ENCODE results near the gene NARF. TPM values are rescaled to one million over a fixed set of nuclear protein-coding genes. Genes with fewer than 3 reads are reported as not detected.

Gene NARF
- total RNA-seq, 1 donor from 2014 or later, result 62.6 TPM

GRCh38 chr17:82424001-82424862 lies 34.3 kb upstream of the NARF start:
- H3K27ac ChIP-seq, result peak overlapping the region; percentile 44
- peaks cover 7% of the 10 kb centered on the region for H3K4me1 ChIP-seq
- TF ChIP-seq POLR2A (IDR thresholded peaks at IDR 0.05) (no peak), POLR2AphosphoS5 (IDR thresholded peaks at IDR 0.05; ENCODE audit: insufficient read depth in 1 of 2, low read depth in 1 of 2) (no peak)
- TF ChIP-seq, protein P1, sequence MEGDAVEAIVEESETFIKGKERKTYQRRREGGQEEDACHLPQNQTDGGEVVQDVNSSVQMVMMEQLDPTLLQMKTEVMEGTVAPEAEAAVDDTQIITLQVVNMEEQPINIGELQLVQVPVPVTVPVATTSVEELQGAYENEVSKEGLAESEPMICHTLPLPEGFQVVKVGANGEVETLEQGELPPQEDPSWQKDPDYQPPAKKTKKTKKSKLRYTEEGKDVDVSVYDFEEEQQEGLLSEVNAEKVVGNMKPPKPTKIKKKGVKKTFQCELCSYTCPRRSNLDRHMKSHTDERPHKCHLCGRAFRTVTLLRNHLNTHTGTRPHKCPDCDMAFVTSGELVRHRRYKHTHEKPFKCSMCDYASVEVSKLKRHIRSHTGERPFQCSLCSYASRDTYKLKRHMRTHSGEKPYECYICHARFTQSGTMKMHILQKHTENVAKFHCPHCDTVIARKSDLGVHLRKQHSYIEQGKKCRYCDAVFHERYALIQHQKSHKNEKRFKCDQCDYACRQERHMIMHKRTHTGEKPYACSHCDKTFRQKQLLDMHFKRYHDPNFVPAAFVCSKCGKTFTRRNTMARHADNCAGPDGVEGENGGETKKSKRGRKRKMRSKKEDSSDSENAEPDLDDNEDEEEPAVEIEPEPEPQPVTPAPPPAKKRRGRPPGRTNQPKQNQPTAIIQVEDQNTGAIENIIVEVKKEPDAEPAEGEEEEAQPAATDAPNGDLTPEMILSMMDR (IDR thresholded peaks at IDR 0.05), result peak; percentile 18 to 52 (median 40)
- peaks cover 0 to 13% of the 10 kb centered on the region in 2 donors for H3K36me3 ChIP-seq
- no peaks in the 10 kb centered on the region for H3K9me3 ChIP-seq
- peak in 1 of 2 donors; percentile 87 for DNase-seq (ENCODE audit: extremely low spot score in 2 of 2)
- H3K27me3 ChIP-seq, result no peaks in the 10 kb centered on the region
- intact Hi-C loops (cut with DNase I), result no loop called here
- H3K4me3 ChIP-seq, result peak overlapping the region in 1 of 2 donors; percentile 21

DNA sequence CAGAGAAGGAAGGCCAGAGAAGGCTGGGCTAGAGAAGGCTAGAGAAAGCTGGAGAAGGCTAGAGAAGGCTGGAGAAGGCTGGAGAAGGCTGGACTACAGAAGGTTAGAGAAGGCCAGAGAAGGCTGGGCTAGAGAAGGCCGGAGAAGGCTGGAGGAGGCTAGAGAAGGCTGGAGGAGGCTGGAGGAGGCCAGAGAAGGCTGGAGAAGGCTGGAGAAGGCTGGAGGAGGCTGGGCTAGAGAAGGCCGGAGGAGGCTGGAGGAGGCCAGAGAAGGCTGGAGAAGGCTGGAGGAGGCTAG lies 33.7 kb upstream of the NARF start:
- Histone ChIP-seq H3K36me3 (peaks cover 0 to 14% of the 10 kb centered on the region in 2 donors), H3K9me3 (no peaks in the 10 kb centered on the region), H3K4me3 (no peak overlapping the region), H3K4me1 (peaks cover 1% of the 10 kb centered on the region), H3K27me3 (no peaks in the 10 kb centered on the region), H3K27ac (no peak overlapping the region)
- intact Hi-C loops (cut with DNase I), result no loop called here
- TF ChIP-seq POLR2AphosphoS5 (IDR thresholded peaks at IDR 0.05; ENCODE audit: insufficient read depth in 1 of 2, low read depth in 1 of 2) (no peak), POLR2A (IDR thresholded peaks at IDR 0.05) (no peak)
- TF ChIP-seq, protein P1 (IDR thresholded peaks at IDR 0.05), result no peak
- DNase-seq (ENCODE audit: extremely low spot score in 2 of 2), result no peak

GRCh38 chr17:82428546-82428945 lies 30.0 kb upstream of the NARF start:
- TF ChIP-seq POLR2A (IDR thresholded peaks at IDR 0.05) (no peak), POLR2AphosphoS5 (IDR thresholded peaks at IDR 0.05; ENCODE audit: insufficient read depth in 1 of 2, low read depth in 1 of 2) (no peak)
- TF ChIP-seq, protein P1 (IDR thresholded peaks at IDR 0.05), result no peak
- H3K36me3 ChIP-seq, result peaks cover 0 to 16% of the 10 kb centered on the region in 2 donors
- H3K4me3 ChIP-seq, result no peak overlapping the region
- H3K27ac ChIP-seq, result no peak overlapping the region
- H3K9me3 ChIP-seq, result no peaks in the 10 kb centered on the region
- intact Hi-C loops (cut with DNase I), result no loop called here
- no peaks in the 10 kb centered on the region for H3K27me3 ChIP-seq
- DNase-seq (ENCODE audit: extremely low spot score in 2 of 2), result no peak
- H3K4me1 ChIP-seq, result no peaks in the 10 kb centered on the region

DNA sequence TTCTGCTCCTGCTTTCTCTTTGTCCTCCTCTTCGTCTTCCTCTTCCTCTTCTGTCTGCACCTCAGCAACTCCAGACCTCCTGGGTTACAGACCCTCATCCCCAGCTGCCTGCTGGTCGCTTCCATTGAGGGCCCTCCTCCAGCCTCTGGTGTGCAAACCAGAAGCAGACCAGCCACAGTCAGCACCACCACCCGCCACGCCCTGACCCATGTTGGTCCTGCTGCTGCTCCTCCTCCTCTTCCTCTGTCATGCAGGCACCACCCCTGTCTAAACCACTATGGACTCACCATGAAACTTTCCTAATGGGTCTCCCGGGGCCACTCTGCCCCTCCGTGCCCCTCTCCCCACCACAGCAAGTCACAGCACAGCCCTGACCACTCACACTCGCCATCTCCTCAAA lies 28.7 kb upstream of the NARF start:
- no peaks in the 10 kb centered on the region for H3K27me3 ChIP-seq
- H3K27ac ChIP-seq, result no peak overlapping the region
- no peak for DNase-seq (ENCODE audit: extremely low spot score in 2 of 2)
- no peaks in the 10 kb centered on the region for H3K4me1 ChIP-seq
- peaks cover 0 to 16% of the 10 kb centered on the region in 2 donors for H3K36me3 ChIP-seq
- TF ChIP-seq, protein P1 (IDR thresholded peaks at IDR 0.05), result no peak
- no peak for TF ChIP-seq POLR2AphosphoS5 (IDR thresholded peaks at IDR 0.05; ENCODE audit: insufficient read depth in 1 of 2, low read depth in 1 of 2)
- intact Hi-C loops (cut with DNase I), result no loop called here
- no peaks in the 10 kb centered on the region for H3K9me3 ChIP-seq
- H3K4me3 ChIP-seq, result no peak overlapping the region

GRCh38 chr17:82432017-82432416 lies 26.5 kb upstream of the NARF start:
- DNase-seq (ENCODE audit: extremely low spot score in 2 of 2), result no peak
- intact Hi-C loops (cut with DNase I), result no loop called here
- no peaks in the 10 kb centered on the region for H3K9me3 ChIP-seq
- no peaks in the 10 kb centered on the region for H3K27me3 ChIP-seq
- TF ChIP-seq POLR2AphosphoS5 (IDR thresholded peaks at IDR 0.05; ENCODE audit: insufficient read depth in 1 of 2, low read depth in 1 of 2), result no peak
- TF ChIP-seq, protein P1 (IDR thresholded peaks at IDR 0.05), result no peak
- no peak for TF ChIP-seq POLR2A (IDR thresholded peaks at IDR 0.05)
- peaks cover 0 to 25% of the 10 kb centered on the region in 2 donors for H3K36me3 ChIP-seq
- H3K4me3 ChIP-seq, result no peak overlapping the region
- H3K4me1 ChIP-seq, result no peaks in the 10 kb centered on the region
- no peak overlapping the region for H3K27ac ChIP-seq
